Astrocyte (in vitro differentiated cells and primary cell): Measurements from ENCODE around the gene IMMP2L.

Source experiments
- EZH2 ChIP-seq: IDR thresholded peaks from 2 replicates; pipeline ENCODE4 v1.6.1; 2012; ENCODE audit warnings: mild to moderate bottlenecking, low read length, inconsistent platforms; ENCODE audit not compliant: insufficient read depth
- TF ChIP-seq, protein P1 (sequence below): IDR thresholded peaks from 2 replicates; pipeline ENCODE4 v1.5.1; 2011; ENCODE audit warnings: low read depth, mild to moderate bottlenecking, inconsistent platforms, low read length, moderate library complexity; ENCODE audit not compliant: insufficient read depth

DNA sequence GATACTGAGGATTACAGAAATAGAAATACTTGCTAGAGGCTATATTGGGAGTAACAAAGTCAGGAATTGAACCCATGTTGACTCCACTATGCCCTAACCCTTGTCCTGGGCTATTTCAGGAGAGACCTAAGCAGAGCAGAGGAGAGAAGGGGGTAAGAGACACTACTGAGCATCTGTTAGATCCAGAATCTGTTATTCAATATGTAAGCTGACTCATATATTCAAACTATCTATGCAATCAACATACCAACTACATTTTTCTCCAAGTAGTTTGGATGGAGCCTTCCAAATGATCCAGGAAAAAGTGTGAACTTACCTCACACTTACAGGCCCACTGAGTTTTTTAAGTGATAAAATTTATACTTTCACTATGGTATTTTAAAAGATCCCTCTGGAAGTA, 216.1 kb downstream of the IMMP2L start:
- TF ChIP-seq EZH2, result no peak
- TF ChIP-seq, protein P1, sequence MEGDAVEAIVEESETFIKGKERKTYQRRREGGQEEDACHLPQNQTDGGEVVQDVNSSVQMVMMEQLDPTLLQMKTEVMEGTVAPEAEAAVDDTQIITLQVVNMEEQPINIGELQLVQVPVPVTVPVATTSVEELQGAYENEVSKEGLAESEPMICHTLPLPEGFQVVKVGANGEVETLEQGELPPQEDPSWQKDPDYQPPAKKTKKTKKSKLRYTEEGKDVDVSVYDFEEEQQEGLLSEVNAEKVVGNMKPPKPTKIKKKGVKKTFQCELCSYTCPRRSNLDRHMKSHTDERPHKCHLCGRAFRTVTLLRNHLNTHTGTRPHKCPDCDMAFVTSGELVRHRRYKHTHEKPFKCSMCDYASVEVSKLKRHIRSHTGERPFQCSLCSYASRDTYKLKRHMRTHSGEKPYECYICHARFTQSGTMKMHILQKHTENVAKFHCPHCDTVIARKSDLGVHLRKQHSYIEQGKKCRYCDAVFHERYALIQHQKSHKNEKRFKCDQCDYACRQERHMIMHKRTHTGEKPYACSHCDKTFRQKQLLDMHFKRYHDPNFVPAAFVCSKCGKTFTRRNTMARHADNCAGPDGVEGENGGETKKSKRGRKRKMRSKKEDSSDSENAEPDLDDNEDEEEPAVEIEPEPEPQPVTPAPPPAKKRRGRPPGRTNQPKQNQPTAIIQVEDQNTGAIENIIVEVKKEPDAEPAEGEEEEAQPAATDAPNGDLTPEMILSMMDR, result no peak
